Bronchial epithelial cell (primary cell): Measurements from ENCODE around the gene USB1. TPM values are rescaled to one million over a fixed set of nuclear protein-coding genes. Genes with fewer than 3 reads are reported as not detected.

Source experiments
- DNase-seq: peaks from one replicate; pipeline ENCODE4 v3.0.0-alpha.2; 2010; ENCODE audit warnings: low read depth
- FAIRE-seq: peaks from 2 replicates; lab custom pipeline; 2011; peaks lifted over from hg19 to GRCh38; lab: Jason Lieb, UNC
- H3K27me3 ChIP-seq: 2 replicates; pipeline ENCODE4 v1.5.1; 2011; ENCODE audit warnings: low read length; ENCODE audit not compliant: control insufficient read depth, insufficient read depth
- H3K36me3 ChIP-seq: 2 replicates; pipeline ENCODE4 v1.5.1; 2011; ENCODE audit warnings: low read length; ENCODE audit not compliant: control insufficient read depth, insufficient read depth
- H3K4me3 ChIP-seq: 2 replicates; pipeline ENCODE4 v1.5.1; 2011; ENCODE audit warnings: mild to moderate bottlenecking, low read depth, low read length, control low read depth
- CTCF ChIP-seq: IDR thresholded peaks from 2 replicates; pipeline ENCODE4 v1.5.1; 2011; ENCODE audit warnings: mild to moderate bottlenecking, moderate library complexity, low read length, control low read depth, inconsistent platforms; ENCODE audit not compliant: insufficient read depth, severe bottlenecking
- total RNA-seq: library from RNA; depleted of rRNA; stranded (reverse); fragments of >200 nt; gene quantifications from 2 replicates; pipeline ENCODE4 v1.2.1, GENCODE V29; 2014

The USB1 gene
- total RNA-seq, 1 donor from 2014 or later, result 29.5 TPM

GRCh38 chr16:57970319-57970718 lies 30.9 kb upstream of the USB1 start:
- peak; percentile 70 for FAIRE-seq
- no peaks in the 10 kb centered on the region for H3K36me3 ChIP-seq

GRCh38 chr16:57970970-57971369 lies 30.2 kb upstream of the USB1 start, which contains the start of gene CNGB1:
TSS of gene CNGB1 (minus strand) at chr16:57971128. CDS start at chr16:57967286, 3,842 bp downstream.
- TF ChIP-seq CTCF, result no peak
- no peaks in the 10 kb centered on the region for H3K27me3 ChIP-seq
- FAIRE-seq (no peak), DNase-seq (no peak)
- no peak within 1 kb of the TSS for H3K4me3 ChIP-seq
- H3K36me3 ChIP-seq, result no peaks in the 10 kb centered on the region

More at GRCh38 chr16:57970319-57970718, 30.9 kb upstream of the USB1 start:
- no peak overlapping the region for H3K4me3 ChIP-seq
- no peak for DNase-seq
- no peak for TF ChIP-seq CTCF
- no peaks in the 10 kb centered on the region for H3K27me3 ChIP-seq

- no peaks in the 10 kb centered on the region for H3K36me3 ChIP-seq
- H3K27me3 ChIP-seq, result no peaks in the 10 kb centered on the region
- no peak overlapping the region for H3K4me3 ChIP-seq
- FAIRE-seq, result no peak
- DNase-seq, result no peak
- TF ChIP-seq CTCF, result no peak
Observed at GRCh38 chr16:57971848-57972247, 29.4 kb upstream of the USB1 start.

GRCh38 chr16:57972306-57972705 lies 28.9 kb upstream of the USB1 start:
- FAIRE-seq, result peak; percentile 40
- Histone ChIP-seq H3K4me3 (no peak overlapping the region), H3K27me3 (no peaks in the 10 kb centered on the region), H3K36me3 (no peaks in the 10 kb centered on the region)
- no peak for TF ChIP-seq CTCF
- DNase-seq, result no peak

GRCh38 chr16:57976331-57976796 lies 24.8 kb upstream of the USB1 start:
- FAIRE-seq (no peak), DNase-seq (peak; percentile 50)

More at GRCh38 chr16:57976331-57976796, 24.8 kb upstream of the USB1 start:
- H3K36me3 ChIP-seq, result no peaks in the 10 kb centered on the region
- no peak for TF ChIP-seq CTCF
- H3K27me3 ChIP-seq, result no peaks in the 10 kb centered on the region
- no peak overlapping the region for H3K4me3 ChIP-seq
